B cell (primary cell): Measurements from ENCODE around the gene MEGF11. TPM values are rescaled to one million over a fixed set of nuclear protein-coding genes. Genes with fewer than 3 reads are reported as not detected.

Source experiments
- ATAC-seq: fragments of 200-7000 bp; cut with Tn5 transposase; one replicate; pipeline ENCODE4 v1.10.0; 2021; ENCODE audit warnings: low read depth, mild to moderate bottlenecking, moderate number of reproducible peaks, moderate library complexity
- CTCF ChIA-PET: fragments of 350-600 bp; sonication (Branson Sonifier 250); formaldehyde crosslinking; loops from one replicate; lab custom pipeline; 2021; ENCODE audit warnings: antibody characterized with exemption, inconsistent platforms; lab: Charles Lee
- POLR2A ChIA-PET: fragments of 350-600 bp; sonication (Branson Sonifier 250); formaldehyde crosslinking; loops from one replicate; lab custom pipeline; 2021; ENCODE audit warnings: antibody characterized with exemption; lab: Charles Lee
- DNase-seq: peaks from one replicate; pipeline ENCODE4 v3.0.0; 2013
- H2AFZ ChIP-seq: 2 replicates; pipeline ENCODE4 v1.6.1; 2012; ENCODE audit warnings: mild to moderate bottlenecking, low read depth, low read length; ENCODE audit not compliant: insufficient read depth, poor library complexity, severe bottlenecking
- H3K27ac ChIP-seq, 2 donors: 1 replicate in 1 of 2; 2 replicates in 1 of 2; pipeline ENCODE4 v1.5.1; 2012 to 2013; ENCODE audit warnings: low read length in 2 of 2, mild to moderate bottlenecking in 2 of 2, moderate library complexity in 1 of 2
- H3K27me3 ChIP-seq, 4 experiments: fragments of 200-600 bp in 1 of 4; sonication (generic) in 1 of 4; replicated peaks in 1 of 4; 1 replicate in 2 of 4; 2 replicates in 2 of 4; pipeline versions ENCODE4 v1.6.1 to v1.7.0; 2013 to 2016; ENCODE audit warnings: low read length in 3 of 4, mild to moderate bottlenecking in 2 of 4, mixed read lengths in 1 of 4, moderate library complexity in 1 of 4; ENCODE audit not compliant: insufficient read depth in 4 of 4, control insufficient read depth in 3 of 4; ENCODE audit errors: control extremely low read depth in 1 of 4
- H3K36me3 ChIP-seq, 2 experiments: replicated peaks in 1 of 2; 1 replicate in 1 of 2; 2 replicates in 1 of 2; pipeline versions ENCODE4 v1.6.1 to v1.7.1; 2013; ENCODE audit warnings: low read length in 1 of 2; ENCODE audit not compliant: insufficient read depth in 2 of 2, control insufficient read depth in 1 of 2; ENCODE audit errors: control extremely low read depth in 1 of 2, extremely low read depth in 1 of 2
- H3K4me1 ChIP-seq, 2 donors: fragments of 200-600 bp in 1 of 2; sonication (generic) in 1 of 2; 1 replicate in 1 of 2; 2 replicates in 1 of 2; pipeline versions ENCODE4 v1.5.1 to v1.6.1; 2013 to 2017; ENCODE audit warnings: low read length in 2 of 2; ENCODE audit not compliant: control insufficient read depth in 2 of 2, insufficient read depth in 2 of 2
- H3K4me2 ChIP-seq: replicated peaks from 2 replicates; pipeline ENCODE3; 2012; ENCODE audit warnings: mild to moderate bottlenecking, low read depth, low read length; ENCODE audit not compliant: poor library complexity, severe bottlenecking
- H3K4me3 ChIP-seq, 5 experiments: fragments of 200-600 bp in 1 of 5; sonication (generic) in 1 of 5; 1 replicate in 3 of 5; 2 replicates in 2 of 5; pipeline versions ENCODE4 v1.5.1 to v1.7.0; 2011 to 2016; ENCODE audit warnings: low read length in 4 of 5, mild to moderate bottlenecking in 4 of 5, low read depth in 2 of 5, control low read depth in 1 of 5, moderate library complexity in 1 of 5; ENCODE audit not compliant: insufficient read depth in 1 of 5; ENCODE audit errors: control extremely low read depth in 1 of 5, extremely low read depth in 1 of 5
- H3K79me2 ChIP-seq: fragments of 200-600 bp; sonication (generic); one replicate; pipeline ENCODE4 v1.6.0; 2016; ENCODE audit warnings: low read length; ENCODE audit not compliant: control insufficient read depth, insufficient read depth
- H3K9ac ChIP-seq: fragments of 200-600 bp; sonication (generic); 2 replicates; pipeline ENCODE4 v1.6.1; 2017; ENCODE audit warnings: mild to moderate bottlenecking, low read length, moderate library complexity
- H3K9me3 ChIP-seq, 3 donors: one replicate each; pipeline versions ENCODE4 v1.6.1 to v1.7.1; 2013; ENCODE audit warnings: low read length in 2 of 3; ENCODE audit not compliant: control insufficient read depth in 2 of 3, insufficient read depth in 1 of 3; ENCODE audit errors: control extremely low read depth in 1 of 3
- H4K20me1 ChIP-seq: 2 replicates; pipeline ENCODE4 v1.6.0; 2012; ENCODE audit warnings: mild to moderate bottlenecking, low read length; ENCODE audit not compliant: insufficient read depth, control insufficient read depth, poor library complexity, severe bottlenecking
- H3K27ac Mint-ChIP-seq: one replicate; pipeline ENCODE4 v1.8.0; 2021; ENCODE audit warnings: mixed read lengths
- H3K27me3 Mint-ChIP-seq: one replicate; pipeline ENCODE4 v1.8.0; 2021; ENCODE audit warnings: mixed read lengths
- H3K4me1 Mint-ChIP-seq: one replicate; pipeline ENCODE4 v1.8.0; 2021; ENCODE audit warnings: mixed read lengths
- H3K4me3 Mint-ChIP-seq: one replicate; pipeline ENCODE4 v1.8.0; 2021; ENCODE audit warnings: mixed read lengths
- H3K9me3 Mint-ChIP-seq: one replicate; pipeline ENCODE4 v1.8.0; 2022; ENCODE audit warnings: mixed read lengths; ENCODE audit not compliant: insufficient read depth
- EZH2 ChIP-seq: IDR thresholded peaks from 2 replicates; pipeline ENCODE4 v1.6.1; 2012; ENCODE audit warnings: borderline replicate concordance, low read depth, mild to moderate bottlenecking, moderate library complexity, low read length; ENCODE audit not compliant: insufficient read depth, poor library complexity, severe bottlenecking
- WGBS: methylation state at CpG from one replicate; pipeline ENCODE4 v1.1.5; 2013; ENCODE audit warnings: missing lambda C conversion rate; ENCODE audit not compliant: insufficient coverage; 5-methylcytosine and 5-hydroxymethylcytosine counted together
- intact Hi-C: fragments of 100-400 bp; cut with micrococcal nuclease; formaldehyde crosslinking; loops from one replicate; pipeline ENCODE4 v1.10.0; 2022
- polyA plus RNA-seq: library from polyadenylated mRNA; depleted of rRNA; stranded (reverse); fragments of >200 nt; gene quantifications from 2 replicates; pipeline ENCODE4 v1.2.3, GENCODE V29; 2012
- total RNA-seq, 2 donors: library from RNA; stranded (reverse); fragments of 120-200 nt in 1 of 2; gene quantifications; 1 replicate in 1 of 2; 2 replicates in 1 of 2; pipeline versions ENCODE4 v1.2.3 to v1.2.4, GENCODE V29; 2013 to 2022
- TF ChIP-seq, protein P1 (sequence below): fragments of 200-600 bp; IDR thresholded peaks from one replicate; pipeline ENCODE4 v1.8.0; 2022; ENCODE audit warnings: antibody characterized with exemption, mild to moderate bottlenecking

MEGF11 gene
- total and polyA plus RNA-seq, 2 donors (not counting 1 experiment from before 2014, with no cell fraction given): 0.04 to 0.34 TPM

DNA sequence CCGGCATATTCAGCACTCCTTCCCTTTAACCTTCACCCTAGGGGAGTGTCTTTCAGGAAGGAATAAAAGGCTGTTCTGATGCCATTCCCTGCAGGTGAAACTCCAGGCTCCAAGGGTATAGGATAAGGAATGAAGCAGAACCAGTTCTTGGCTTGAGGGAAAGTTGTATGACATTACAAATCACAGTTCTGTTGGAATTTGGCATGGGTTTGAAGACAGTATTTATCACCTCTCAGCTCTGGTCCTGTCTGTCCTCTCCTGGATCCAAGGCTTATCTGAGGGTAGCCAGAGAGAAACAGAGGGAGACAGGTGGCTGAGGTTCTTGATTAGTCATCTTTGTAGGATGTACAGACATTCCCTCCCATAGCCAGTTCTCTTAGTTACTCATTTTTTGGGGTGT, 347.2 kb downstream of the MEGF11 start:
- Mint-ChIP-seq H3K27ac (no peak overlapping the region), H3K4me3 (no peak overlapping the region), H3K4me1 (peaks cover 31% of the 10 kb centered on the region), H3K27me3 (no peaks in the 10 kb centered on the region), H3K9me3 (no peaks in the 10 kb centered on the region)
- Histone ChIP-seq H3K79me2 (peaks cover 4% of the 10 kb centered on the region), H3K4me2 (no peak overlapping the region), H3K36me3 (peaks cover 0 to 25% of the 10 kb centered on the region in 2 experiments), H3K27me3 (no peaks in the 10 kb centered on the region), H3K4me1 (peaks cover 22 to 33% of the 10 kb centered on the region in 2 donors), H3K9ac (no peak overlapping the region), H3K4me3 (no peak overlapping the region), H3K27ac (no peak overlapping the region), H2AFZ (no peak overlapping the region), H4K20me1 (no peaks in the 10 kb centered on the region), H3K9me3 (no peaks in the 10 kb centered on the region)
- TF ChIP-seq, protein P1, sequence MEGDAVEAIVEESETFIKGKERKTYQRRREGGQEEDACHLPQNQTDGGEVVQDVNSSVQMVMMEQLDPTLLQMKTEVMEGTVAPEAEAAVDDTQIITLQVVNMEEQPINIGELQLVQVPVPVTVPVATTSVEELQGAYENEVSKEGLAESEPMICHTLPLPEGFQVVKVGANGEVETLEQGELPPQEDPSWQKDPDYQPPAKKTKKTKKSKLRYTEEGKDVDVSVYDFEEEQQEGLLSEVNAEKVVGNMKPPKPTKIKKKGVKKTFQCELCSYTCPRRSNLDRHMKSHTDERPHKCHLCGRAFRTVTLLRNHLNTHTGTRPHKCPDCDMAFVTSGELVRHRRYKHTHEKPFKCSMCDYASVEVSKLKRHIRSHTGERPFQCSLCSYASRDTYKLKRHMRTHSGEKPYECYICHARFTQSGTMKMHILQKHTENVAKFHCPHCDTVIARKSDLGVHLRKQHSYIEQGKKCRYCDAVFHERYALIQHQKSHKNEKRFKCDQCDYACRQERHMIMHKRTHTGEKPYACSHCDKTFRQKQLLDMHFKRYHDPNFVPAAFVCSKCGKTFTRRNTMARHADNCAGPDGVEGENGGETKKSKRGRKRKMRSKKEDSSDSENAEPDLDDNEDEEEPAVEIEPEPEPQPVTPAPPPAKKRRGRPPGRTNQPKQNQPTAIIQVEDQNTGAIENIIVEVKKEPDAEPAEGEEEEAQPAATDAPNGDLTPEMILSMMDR: no peak
- no peak for TF ChIP-seq EZH2
- intact Hi-C loops: no loop called here
- no CpG with 5 or more reads among the region's 1 CpG for WGBS
- ChIA-PET POLR2A (no interaction called here), CTCF (no interaction called here)
- DNase-seq (no peak), ATAC-seq (no peak)

DNA sequence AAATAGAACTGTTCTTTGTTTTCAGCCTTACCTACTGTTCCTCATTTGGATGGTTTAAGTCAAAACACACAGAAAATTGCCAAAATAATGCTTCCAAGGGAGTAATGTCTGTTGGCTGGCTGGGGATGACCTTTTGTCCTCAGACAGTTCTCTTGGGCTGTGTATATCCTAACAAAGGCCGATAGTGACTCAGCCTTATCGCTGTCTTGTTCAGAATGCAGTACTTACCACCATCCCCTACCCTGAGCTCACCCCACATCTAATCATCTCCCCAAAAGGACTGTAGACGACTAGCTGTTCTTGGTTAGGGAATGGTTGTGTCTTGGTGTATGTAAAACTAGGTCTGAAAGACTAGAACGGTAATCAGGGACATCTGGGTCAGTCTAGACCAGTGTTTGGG, 349.2 kb downstream of the MEGF11 start:
- H4K20me1 ChIP-seq: no peaks in the 10 kb centered on the region
- no peak overlapping the region for H3K4me3 ChIP-seq
- CTCF ChIA-PET: interaction anchor here (0.8 kb wide), 1 partner anchor 48 kb away, joined by 3 read pairs; no protein-coding TSS in a partner anchor
- H3K9me3 ChIP-seq: no peaks in the 10 kb centered on the region
- 100% methylated on average over 1 of the region's 4 CpGs for WGBS
- H3K9ac ChIP-seq: no peak overlapping the region
- no peak for TF ChIP-seq EZH2
- TF ChIP-seq, protein P1: no peak
- peaks cover 5% of the 10 kb centered on the region for H3K79me2 ChIP-seq
- Mint-ChIP-seq H3K4me1 (peaks cover 38% of the 10 kb centered on the region), H3K9me3 (no peaks in the 10 kb centered on the region), H3K27me3 (no peaks in the 10 kb centered on the region), H3K4me3 (no peak overlapping the region), H3K27ac (peak overlapping the region; percentile 22)
- POLR2A ChIA-PET: interaction anchor here (0.5 kb wide), 1 partner anchor 109 kb away, joined by 4 read pairs; no protein-coding TSS in a partner anchor
- intact Hi-C loops: no loop called here
- H3K4me2 ChIP-seq: no peak overlapping the region
- no peak overlapping the region for H2AFZ ChIP-seq
- peaks cover 0 to 28% of the 10 kb centered on the region in 2 experiments for H3K36me3 ChIP-seq
- H3K27ac ChIP-seq: no peak overlapping the region
- ATAC-seq (no peak), DNase-seq (no peak)
- H3K4me1 ChIP-seq: peaks cover 22 to 37% of the 10 kb centered on the region in 2 donors
- H3K27me3 ChIP-seq: no peaks in the 10 kb centered on the region
